GM18868 (cell line): ENCODE results near the gene CTNNA3.

Experiments
- ATAC-seq: cut with Tn5 transposase; IDR thresholded peaks from one replicate; pipeline ENCODE4 v1.9.1; 2021; ENCODE audit warnings: mild to moderate bottlenecking, moderate library complexity; ENCODE audit not compliant: unreplicated experiment

Gene CTNNA3

DNA sequence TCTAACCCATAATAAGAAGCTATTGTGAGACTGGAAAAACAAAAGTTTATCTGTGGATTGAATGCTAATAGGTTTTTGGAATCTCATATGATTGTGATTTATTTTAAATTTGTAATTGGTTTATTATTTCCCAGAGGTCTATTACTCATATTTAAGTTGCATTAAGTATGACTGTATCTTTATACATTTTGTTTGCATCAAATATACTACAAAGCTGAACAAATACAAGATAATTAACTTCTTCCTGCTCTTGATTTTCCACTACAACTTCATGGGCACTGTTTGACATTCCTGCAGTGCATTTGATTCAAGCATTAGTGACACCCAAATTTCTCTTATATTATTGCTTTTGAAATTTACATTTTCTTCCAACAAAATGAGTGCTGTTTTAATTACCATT, 1073.9 kb downstream of the CTNNA3 start:
- ATAC-seq, result no peak

DNA sequence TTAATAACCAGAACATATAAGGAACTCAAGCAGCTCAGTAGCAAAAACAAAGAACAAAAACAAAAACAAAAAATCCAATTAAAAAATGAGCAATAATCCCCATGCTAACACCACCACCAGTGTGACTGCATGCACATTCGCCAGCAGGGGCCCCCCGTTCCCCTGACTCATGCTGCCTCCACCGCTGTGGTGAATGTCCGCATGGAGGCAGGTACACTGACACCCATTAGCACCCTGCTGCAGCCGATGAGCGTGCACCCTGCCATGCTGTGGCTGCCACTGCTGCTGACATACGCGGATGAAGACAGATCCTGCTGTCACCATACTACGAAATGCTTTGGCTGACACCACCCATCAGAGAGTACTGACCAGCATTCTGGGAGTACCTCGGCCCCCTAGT, 1091.8 kb downstream of the CTNNA3 start:
- ATAC-seq, result no peak

- no peak for ATAC-seq
Observed at GRCh38 chr10:66591865-66592264, 1104.1 kb downstream of the CTNNA3 start.

DNA sequence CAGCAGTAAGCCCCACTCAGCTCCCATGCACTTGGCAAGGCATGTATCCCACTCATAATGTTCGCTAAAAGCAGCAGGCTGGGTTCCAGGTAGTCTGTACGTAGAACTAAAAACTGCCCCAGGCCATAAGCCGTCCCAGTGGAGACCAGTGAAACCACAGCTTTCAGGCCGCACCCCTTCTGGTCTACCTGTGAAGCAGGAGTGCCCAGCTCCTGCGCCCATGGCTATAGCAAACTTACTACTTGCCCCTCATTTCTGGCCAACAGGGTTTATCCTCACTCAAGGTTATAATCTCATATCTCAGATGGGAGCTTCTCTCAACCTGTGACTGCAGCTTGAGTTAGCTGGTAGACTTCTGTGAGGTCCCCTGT, 1108.3 kb downstream of the CTNNA3 start:
- ATAC-seq, result no peak

DNA sequence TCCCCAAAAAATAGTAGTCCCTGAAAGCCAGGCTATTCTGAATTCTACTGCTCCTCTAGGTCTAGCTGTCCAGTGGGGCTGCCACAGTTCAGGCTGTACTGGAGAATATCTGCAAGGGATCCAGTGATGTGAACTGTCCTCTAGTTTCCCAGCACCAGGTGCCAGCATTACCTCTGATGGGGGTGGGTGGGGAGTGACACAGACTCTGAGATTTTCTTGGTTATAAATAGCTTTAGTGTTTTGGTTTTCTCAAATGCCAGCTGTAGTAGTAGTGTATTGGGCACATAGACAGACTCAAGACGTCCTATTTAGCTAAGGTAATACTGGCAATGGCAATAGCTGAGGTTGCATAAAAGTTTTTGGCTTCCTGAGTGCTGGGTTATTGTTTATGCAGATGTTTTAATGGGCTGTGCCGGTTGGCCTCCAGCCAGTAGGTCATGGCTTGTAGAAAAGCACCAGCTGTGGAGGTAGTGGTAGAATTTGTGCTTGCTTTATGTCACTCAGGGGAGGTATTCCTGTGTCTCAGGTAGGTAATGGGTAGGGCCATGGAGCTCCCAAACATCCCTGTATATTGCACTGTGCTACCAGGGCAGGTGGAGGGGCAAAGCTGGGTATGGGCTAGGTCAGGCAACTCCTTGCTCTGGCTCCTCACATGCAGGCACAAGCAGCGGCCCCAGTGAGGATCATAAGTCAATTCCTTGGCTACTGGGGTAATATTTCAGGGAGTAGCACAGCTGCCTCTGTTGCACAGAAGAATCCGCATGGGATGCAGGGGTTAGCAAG, 1108.9 kb downstream of the CTNNA3 start:
- ATAC-seq, result no peak

DNA sequence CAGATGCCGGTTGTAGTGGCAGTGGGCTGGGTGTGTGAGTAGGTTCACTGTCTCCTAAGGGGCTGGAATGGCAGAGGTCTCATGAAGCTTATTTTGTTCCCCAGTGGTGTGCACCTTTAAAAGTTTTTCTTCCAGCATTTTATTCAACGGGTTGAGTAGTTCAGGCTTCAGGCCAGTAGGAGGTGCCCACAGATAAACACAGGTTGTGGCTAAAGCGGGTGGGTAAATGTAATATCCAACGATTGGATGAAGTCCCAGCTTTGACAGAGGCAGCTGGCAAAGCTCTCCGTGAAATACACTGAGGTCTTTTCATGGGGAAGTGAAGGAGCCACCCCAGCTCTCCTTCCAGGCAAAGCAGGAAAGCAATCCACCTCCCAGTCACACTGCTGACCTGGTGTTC, 1109.9 kb downstream of the CTNNA3 start:
- no peak for ATAC-seq

DNA sequence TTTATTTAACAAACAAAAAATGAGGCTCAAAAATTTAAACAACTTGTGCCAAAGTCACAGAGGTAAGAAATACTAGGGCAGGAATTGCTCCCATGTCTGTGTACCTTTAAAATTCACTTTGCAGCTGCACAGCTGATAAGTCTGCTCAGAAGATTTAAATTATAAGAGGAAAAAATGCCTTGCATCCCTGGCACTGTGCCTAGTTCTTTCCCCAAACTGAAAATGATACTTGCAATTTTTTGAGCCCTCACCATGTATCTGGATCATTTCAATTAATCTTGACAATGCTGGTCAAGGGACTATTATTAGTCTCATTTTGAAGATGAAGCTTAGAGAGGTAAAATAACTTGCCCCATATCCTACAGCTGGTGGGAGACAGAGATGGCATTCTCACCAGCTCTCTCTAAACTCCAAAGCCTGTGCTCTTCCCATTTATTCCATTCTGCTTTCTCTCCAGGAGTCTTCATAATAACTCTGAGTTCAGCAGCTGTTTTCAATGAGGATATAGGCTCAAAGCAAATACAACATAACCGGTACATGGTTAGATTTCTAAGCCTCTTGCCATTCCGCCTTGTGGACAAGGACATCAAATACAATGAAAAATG, 1120.6 kb downstream of the CTNNA3 start:
- no peak for ATAC-seq

DNA sequence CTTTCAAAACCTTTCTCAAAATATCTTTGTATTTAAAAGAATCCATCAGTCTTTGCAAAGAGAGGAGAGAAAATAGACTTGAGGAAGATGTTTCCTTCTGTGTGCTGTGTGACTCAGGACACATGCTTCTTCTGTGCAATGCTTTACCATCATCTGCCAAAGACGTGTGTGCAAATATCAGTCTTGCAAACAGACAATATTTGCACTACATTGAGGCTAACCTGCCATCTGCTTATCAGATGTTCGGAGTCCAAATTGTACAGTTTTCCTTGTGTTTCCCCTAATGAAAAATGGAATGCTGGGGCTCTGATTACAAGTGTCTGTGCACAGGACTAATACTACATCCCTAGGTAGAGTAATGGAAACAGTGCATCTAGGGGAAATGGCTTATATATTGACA, 1123.3 kb downstream of the CTNNA3 start:
- ATAC-seq, result no peak

GRCh38 chr10:66565999-66566398, 1130.0 kb downstream of the CTNNA3 start:
- ATAC-seq, result no peak

DNA sequence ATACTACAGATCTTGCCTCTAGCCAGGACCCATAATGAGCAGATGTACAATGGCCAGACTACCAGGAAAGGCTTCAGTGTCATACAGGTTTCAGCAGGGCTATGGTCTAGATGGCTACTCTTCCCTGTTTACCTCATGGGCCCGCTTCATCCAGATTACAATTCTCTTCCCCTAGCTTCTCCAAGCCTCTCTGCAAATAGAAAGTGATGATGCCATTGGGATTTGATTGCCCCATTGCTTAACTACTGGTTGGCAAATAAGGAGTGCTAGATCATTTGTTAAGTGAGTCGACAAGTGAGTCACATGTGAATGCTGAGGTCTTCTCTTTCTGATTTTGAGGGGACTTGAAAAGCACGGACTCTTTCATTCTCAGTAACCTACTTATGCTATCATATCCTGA, 1131.7 kb downstream of the CTNNA3 start:
- ATAC-seq, result no peak

DNA sequence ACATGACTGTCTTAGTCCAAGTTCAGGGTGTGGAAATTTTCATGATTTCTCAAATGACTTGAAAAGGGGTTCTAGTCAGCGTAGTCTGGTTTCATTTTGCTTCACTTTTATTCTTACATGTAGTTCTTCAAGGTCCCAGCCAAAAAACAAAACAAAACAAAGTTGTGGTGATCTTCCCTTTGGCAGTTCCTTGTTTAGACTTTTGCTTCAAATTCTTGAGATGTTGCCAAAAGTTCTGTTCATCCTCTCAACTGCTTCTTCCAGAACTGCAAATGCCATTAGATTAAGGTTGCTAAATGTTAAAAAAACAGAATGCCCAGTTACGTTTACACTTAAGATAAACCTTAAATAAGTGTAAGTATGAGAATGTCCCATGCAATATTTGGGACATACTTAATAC, 1140.9 kb downstream of the CTNNA3 start:
- ATAC-seq, result no peak

DNA sequence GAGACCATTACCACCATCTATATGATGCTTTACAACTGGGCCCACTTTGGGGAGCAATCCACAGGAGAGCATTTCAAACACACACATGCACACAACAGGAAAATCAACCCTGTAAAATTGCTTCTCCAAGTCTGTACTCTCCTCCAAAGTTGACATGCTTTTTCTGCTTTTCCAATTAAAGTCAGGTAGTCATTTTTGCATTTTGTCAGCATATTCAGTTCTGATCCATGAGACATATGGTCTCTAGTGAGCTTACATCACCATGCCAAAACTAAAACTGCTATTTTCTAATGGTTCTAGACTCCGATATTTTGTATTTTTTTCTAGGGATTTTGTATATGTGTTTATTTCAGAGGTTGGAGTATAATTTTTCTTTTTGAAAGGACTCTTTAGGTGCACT, 1143.7 kb downstream of the CTNNA3 start:
- ATAC-seq, result no peak

DNA sequence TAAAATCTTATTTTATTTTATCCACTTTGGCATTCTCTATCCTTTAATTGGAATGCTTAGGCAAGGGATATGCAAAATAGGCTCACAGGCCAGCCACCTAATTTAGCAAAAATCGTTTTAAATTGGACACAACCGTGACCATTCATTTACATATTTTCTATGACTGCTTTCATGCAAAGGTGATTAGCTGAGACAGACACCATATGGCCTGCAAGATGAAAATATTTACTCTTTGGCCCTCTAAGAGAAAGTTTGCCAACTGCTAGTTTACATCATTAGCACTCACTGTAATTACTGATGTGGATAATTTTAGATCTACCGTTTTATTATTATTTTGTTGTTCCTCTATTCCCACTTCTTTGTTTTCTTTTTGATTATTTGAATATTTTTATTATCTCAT, 1145.6 kb downstream of the CTNNA3 start:
- no peak for ATAC-seq

DNA sequence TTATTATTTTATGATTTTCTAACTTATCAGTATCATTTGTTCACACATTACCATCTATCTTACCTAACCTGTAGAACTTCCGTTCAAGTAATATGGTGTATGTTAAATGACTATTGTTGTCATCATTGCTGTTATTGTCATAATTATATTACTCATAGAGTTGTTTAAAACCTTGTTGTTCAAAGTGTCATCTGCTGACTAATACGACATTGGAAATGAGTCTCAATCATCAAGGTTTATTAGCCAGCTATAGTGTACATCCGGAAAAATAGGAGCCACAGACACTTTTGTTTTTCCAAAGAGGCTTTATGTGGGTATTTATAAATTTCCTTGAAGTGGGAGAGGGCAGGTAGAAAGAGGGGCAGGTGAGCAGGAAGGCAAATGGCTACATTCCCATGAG, 1157.1 kb downstream of the CTNNA3 start:
- no peak for ATAC-seq

- ATAC-seq, result no peak
Observed at GRCh38 chr10:66538371-66538770, 1157.6 kb downstream of the CTNNA3 start.

GRCh38 chr10:66537186-66537585, 1158.8 kb downstream of the CTNNA3 start:
- ATAC-seq, result no peak

DNA sequence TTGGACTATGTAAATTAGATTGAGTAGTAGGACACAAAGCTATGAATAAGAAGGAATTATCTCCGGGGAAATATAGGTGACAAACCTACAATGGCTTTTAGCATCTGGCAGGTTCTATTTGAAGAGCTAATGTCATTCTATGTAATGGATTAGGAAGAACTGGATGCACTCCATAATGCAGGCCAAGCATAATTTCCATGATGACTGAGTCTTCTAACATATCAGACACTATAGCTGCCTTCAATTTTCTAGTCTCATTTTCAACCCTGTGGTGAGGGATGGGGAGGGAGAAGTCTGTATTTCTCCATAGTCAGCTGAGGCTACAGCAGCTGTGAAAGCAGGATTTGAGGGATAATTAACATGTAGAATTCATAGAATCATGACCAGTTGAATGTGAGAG, 1160.6 kb downstream of the CTNNA3 start:
- no peak for ATAC-seq

DNA sequence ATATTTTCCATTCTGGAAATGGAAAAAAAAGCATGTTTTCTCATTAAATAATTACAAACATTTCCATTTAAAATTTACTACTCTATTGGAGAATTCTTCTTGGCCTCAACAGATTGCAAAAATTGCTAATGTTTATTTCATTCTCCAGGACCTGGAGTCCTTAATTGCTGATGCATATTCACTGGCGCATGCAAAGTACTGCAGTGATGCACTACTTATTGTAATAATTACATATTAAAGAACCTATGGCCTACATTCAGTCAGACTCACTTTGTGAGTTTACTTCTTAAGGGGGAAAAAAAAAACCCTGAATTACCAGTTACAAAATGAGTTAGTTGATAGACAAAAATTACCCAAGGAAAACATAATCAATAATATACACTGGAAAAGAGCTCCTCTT, 1161.1 kb downstream of the CTNNA3 start:
- ATAC-seq, result no peak

DNA sequence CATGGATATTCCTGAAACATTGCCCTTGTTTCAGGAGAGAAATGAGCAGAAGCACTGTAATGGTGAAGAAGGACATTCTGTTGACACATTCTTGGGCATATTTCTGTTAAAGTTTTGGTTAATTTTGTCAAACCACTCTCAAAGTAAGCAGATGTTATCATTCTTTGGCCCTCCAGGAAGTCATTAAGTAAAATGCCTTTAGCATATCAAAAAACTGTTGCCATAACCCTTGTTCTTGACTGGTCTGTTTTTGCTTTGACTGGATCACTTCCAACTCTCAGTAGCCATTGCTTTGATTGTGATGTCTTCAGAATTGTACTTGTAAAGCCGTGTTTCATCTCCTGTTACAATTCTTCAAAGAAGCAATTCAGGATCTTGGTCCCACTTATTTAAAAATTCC, 1174.5 kb downstream of the CTNNA3 start:
- ATAC-seq, result no peak

DNA sequence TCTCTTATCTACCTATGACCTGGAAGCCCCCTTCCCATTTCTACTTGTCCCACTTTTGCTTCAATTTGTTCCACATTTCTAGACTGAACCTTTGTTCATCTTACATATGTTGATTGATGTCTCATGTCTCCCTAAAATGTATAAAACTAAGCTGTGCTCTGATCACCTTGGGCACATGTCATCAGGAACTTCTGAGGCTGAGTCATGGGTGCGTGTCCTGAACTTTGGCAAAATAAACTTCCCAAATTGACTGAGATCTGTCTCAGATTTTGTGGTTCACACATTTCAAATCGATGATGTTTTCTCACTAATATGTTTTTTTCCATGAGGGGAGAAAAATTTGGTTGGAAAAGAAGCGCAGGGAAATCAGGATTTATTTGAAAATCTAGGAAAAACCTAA, 1176.4 kb downstream of the CTNNA3 start:
- no peak for ATAC-seq

GRCh38 chr10:66514666-66515065, 1181.3 kb downstream of the CTNNA3 start:
- no peak for ATAC-seq

- ATAC-seq, result no peak
Observed at GRCh38 chr10:66513504-66513903, 1182.5 kb downstream of the CTNNA3 start.
